Common myeloid progenitor, CD34-positive (primary cell): ENCODE data around the gene SELENOO.
A peak's percentile ranks its signal among the peaks of the same experiment; 100 is the strongest.
"Not testable (repeated sequence)": the region's sequence is repeated elsewhere in the genome, so short reads cannot be mapped to it uniquely, and the experiment has no call there.

Experiments
- CTCF ChIA-PET: fragments of 350-600 bp; sonication (Branson Sonifier 250); formaldehyde crosslinking; loops from one replicate; lab custom pipeline; 2021; ENCODE audit warnings: antibody characterized with exemption; lab: Charles Lee
- POLR2A ChIA-PET: fragments of 350-600 bp; sonication (Branson Sonifier 250); formaldehyde crosslinking; loops from one replicate; lab custom pipeline; 2021; ENCODE audit warnings: antibody characterized with exemption; lab: Charles Lee
- DNase-seq, 3 donors: peaks; one replicate each; pipeline versions ENCODE4 v3.0.0 to v3.0.0-alpha.2; 2013
- H3K27ac ChIP-seq, 2 experiments: 1 replicate in 1 of 2; 2 replicates in 1 of 2; pipeline ENCODE4 v1.7.0; 2013; ENCODE audit warnings: inconsistent platforms in 2 of 2, low read length in 2 of 2, mild to moderate bottlenecking in 2 of 2, low read depth in 1 of 2, moderate library complexity in 1 of 2; ENCODE audit not compliant: severe bottlenecking in 2 of 2, insufficient read depth in 1 of 2, poor library complexity in 1 of 2
- H3K27me3 ChIP-seq, 5 experiments: replicated peaks in 2 of 5; 1 replicate in 3 of 5; 2 replicates in 2 of 5; pipeline versions ENCODE4 v1.6.1 to v1.7.0; 2013; ENCODE audit warnings: low read length in 4 of 5, mild to moderate bottlenecking in 2 of 5, moderate library complexity in 2 of 5, inconsistent platforms in 1 of 5; ENCODE audit not compliant: insufficient read depth in 5 of 5, control insufficient read depth in 4 of 5
- H3K36me3 ChIP-seq, 4 experiments: 1 replicate in 2 of 4; 2 replicates in 2 of 4; pipeline versions ENCODE4 v1.6.1 to v1.7.0; 2013; ENCODE audit warnings: low read length in 3 of 4, control low read depth in 1 of 4, mild to moderate bottlenecking in 1 of 4; ENCODE audit not compliant: control insufficient read depth in 4 of 4, insufficient read depth in 4 of 4
- H3K4me1 ChIP-seq, 4 experiments: 1 replicate in 3 of 4; 2 replicates in 1 of 4; pipeline versions ENCODE4 v1.6.1 to v1.7.1; 2013; ENCODE audit warnings: low read length in 3 of 4, mild to moderate bottlenecking in 3 of 4, control low read depth in 1 of 4, inconsistent platforms in 1 of 4, moderate library complexity in 1 of 4; ENCODE audit not compliant: control insufficient read depth in 4 of 4, insufficient read depth in 4 of 4; ENCODE audit errors: control extremely low read depth in 1 of 4
- H3K4me3 ChIP-seq, 7 experiments: 1 replicate in 4 of 7; 2 replicates in 3 of 7; pipeline versions ENCODE4 v1.5.1 to v1.7.0; 2013; ENCODE audit warnings: mild to moderate bottlenecking in 7 of 7, low read length in 6 of 7, moderate library complexity in 6 of 7, inconsistent platforms in 2 of 7, low read depth in 2 of 7, control low read depth in 1 of 7; ENCODE audit not compliant: insufficient read depth in 4 of 7, control insufficient read depth in 1 of 7; ENCODE audit errors: extremely low read depth in 1 of 7
- H3K9me3 ChIP-seq, 5 experiments: 1 replicate in 4 of 5; 2 replicates in 1 of 5; pipeline versions ENCODE4 v1.6.1 to v1.7.1; 2013; ENCODE audit warnings: low read length in 4 of 5, mild to moderate bottlenecking in 2 of 5, inconsistent platforms in 1 of 5, low read depth in 1 of 5, moderate library complexity in 1 of 5; ENCODE audit not compliant: control insufficient read depth in 4 of 5, insufficient read depth in 2 of 5; ENCODE audit errors: control extremely low read depth in 1 of 5
- WGBS: methylation state at CpG from one replicate; pipeline ENCODE4 v1.1.5; 2013; ENCODE audit not compliant: insufficient coverage; 5-methylcytosine and 5-hydroxymethylcytosine counted together

The SELENOO gene

GRCh38 chr22:50161508-50162390 is 39.1 kb upstream of the SELENOO start:
- Histone ChIP-seq H3K9me3 (no peaks in the 10 kb centered on the region), H3K4me3 (no peak overlapping the region), H3K4me1 (no peaks in the 10 kb centered on the region), H3K36me3 (no peaks in the 10 kb centered on the region), H3K27me3 (peaks cover 0 to 4% (median 0%) of the 10 kb centered on the region in 5 experiments), H3K27ac (no peak overlapping the region)
- POLR2A ChIA-PET: no interaction called here
- CTCF ChIA-PET: no interaction called here
- no peak for DNase-seq
- 95% methylated on average over 17 of the region's 23 CpGs for WGBS

- 95% methylated on average over 9 of the region's 10 CpGs for WGBS
- H3K36me3 ChIP-seq: no peaks in the 10 kb centered on the region
- H3K27me3 ChIP-seq: peaks cover 0 to 4% (median 0%) of the 10 kb centered on the region in 5 experiments
- POLR2A ChIA-PET: no interaction called here
- CTCF ChIA-PET: no interaction called here
- no peaks in the 10 kb centered on the region for H3K4me1 ChIP-seq
- no peak for DNase-seq
- no peaks in the 10 kb centered on the region for H3K9me3 ChIP-seq
- H3K4me3 ChIP-seq: no peak overlapping the region
- H3K27ac ChIP-seq: no peak overlapping the region
Measured at GRCh38 chr22:50162391-50162956, 38.3 kb upstream of the SELENOO start.

- ChIA-PET CTCF (interaction anchor here (1.6 kb wide), 1 partner anchor 17 kb away, joined by 3 read pairs; no protein-coding TSS in a partner anchor), POLR2A (interaction anchor here (0.6 to 1.2 kb wide), 2 partner anchors 25 to 31 kb away, joined by 4 to 6 read pairs; no protein-coding TSS in a partner anchor)
- DNase-seq: no peak
- Histone ChIP-seq H3K9me3 (no peaks in the 10 kb centered on the region), H3K4me3 (no peak overlapping the region), H3K4me1 (peaks cover 0 to 9% (median 8%) of the 10 kb centered on the region in 4 experiments), H3K27me3 (peaks cover 0 to 13% (median 6%) of the 10 kb centered on the region in 5 experiments), H3K36me3 (no peaks in the 10 kb centered on the region), H3K27ac (no peak overlapping the region)
- WGBS: 96% methylated on average over 25 of the region's 28 CpGs
Measured at GRCh38 chr22:50165436-50166123, 35.2 kb upstream of the SELENOO start.

GRCh38 chr22:50167689-50168489 is 32.9 kb upstream of the SELENOO start:
- no peaks in the 10 kb centered on the region for H3K36me3 ChIP-seq
- peaks cover 0 to 26% (median 20%) of the 10 kb centered on the region in 4 experiments for H3K4me1 ChIP-seq
- WGBS: 79% methylated on average over 11 of the region's 11 CpGs
- no peaks in the 10 kb centered on the region for H3K9me3 ChIP-seq
- no peak for DNase-seq
- ChIA-PET CTCF (interaction anchor here (0.6 to 1.6 kb wide), 3 partner anchors 13 to 22 kb away, joined by 3 read pairs; no protein-coding TSS in a partner anchor), POLR2A (no interaction called here)
- H3K27ac ChIP-seq: no peak overlapping the region
- no peak overlapping the region for H3K4me3 ChIP-seq
- peaks cover 0 to 13% (median 7%) of the 10 kb centered on the region in 5 experiments for H3K27me3 ChIP-seq

GRCh38 chr22:50168490-50169180 is 32.2 kb upstream of the SELENOO start:
- DNase-seq, H3K27ac ChIP-seq, CTCF ChIA-PET, POLR2A ChIA-PET, H3K9me3 ChIP-seq, H3K36me3 ChIP-seq: not testable (repeated sequence)
- Histone ChIP-seq H3K27me3 (peaks cover 0 to 13% (median 7%) of the 10 kb centered on the region in 5 experiments), H3K4me3 (peak overlapping the region in 1 of 7 experiments; percentile 48), H3K4me1 (peaks cover 0 to 33% (median 27%) of the 10 kb centered on the region in 4 experiments)
- no CpG with 5 or more reads among the region's 5 CpGs for WGBS

GRCh38 chr22:50169181-50169759 is 31.5 kb upstream of the SELENOO start:
- no peak overlapping the region for H3K27ac ChIP-seq

More at GRCh38 chr22:50169181-50169759, 31.5 kb upstream of the SELENOO start:
- Histone ChIP-seq H3K36me3 (no peaks in the 10 kb centered on the region), H3K27me3 (peaks cover 0 to 13% (median 7%) of the 10 kb centered on the region in 5 experiments), H3K4me1 (peaks cover 0 to 38% (median 31%) of the 10 kb centered on the region in 4 experiments), H3K4me3 (peak overlapping the region in 4 of 7 experiments; percentile 46 to 64 (median 56)), H3K9me3 (no peaks in the 10 kb centered on the region)
- DNase-seq: no peak
- ChIA-PET POLR2A (no interaction called here), CTCF (no interaction called here)
- 24% methylated on average over 17 of the region's 36 CpGs for WGBS
